Ureter (tissue), 1 donor: ENCODE results near the gene COL5A3. TPM values are rescaled to one million over a fixed set of nuclear protein-coding genes. Genes with fewer than 3 reads are reported as not detected.
A peak's percentile ranks its signal among the peaks of the same experiment; 100 is the strongest.
"Not testable (repeated sequence)": the region's sequence is repeated elsewhere in the genome, so short reads cannot be mapped to it uniquely, and the experiment has no call there.

Experiments used
- DNase-seq: peaks from one replicate; pipeline ENCODE4 v3.0.0-alpha.2; 2020; ENCODE audit warnings: low spot score
- total RNA-seq: library from RNA; stranded (reverse); gene quantifications from one replicate; pipeline ENCODE4 v1.2.4, GENCODE V29; 2023
- donor health status: DM: yes; HTN: yes; CAD: no.

Gene COL5A3
- total RNA-seq, 1 donor from 2014 or later: 12.4 TPM

GRCh38 chr19:9971166-9971897, 39.0 kb downstream of the COL5A3 start:
- no peak for DNase-seq

DNA sequence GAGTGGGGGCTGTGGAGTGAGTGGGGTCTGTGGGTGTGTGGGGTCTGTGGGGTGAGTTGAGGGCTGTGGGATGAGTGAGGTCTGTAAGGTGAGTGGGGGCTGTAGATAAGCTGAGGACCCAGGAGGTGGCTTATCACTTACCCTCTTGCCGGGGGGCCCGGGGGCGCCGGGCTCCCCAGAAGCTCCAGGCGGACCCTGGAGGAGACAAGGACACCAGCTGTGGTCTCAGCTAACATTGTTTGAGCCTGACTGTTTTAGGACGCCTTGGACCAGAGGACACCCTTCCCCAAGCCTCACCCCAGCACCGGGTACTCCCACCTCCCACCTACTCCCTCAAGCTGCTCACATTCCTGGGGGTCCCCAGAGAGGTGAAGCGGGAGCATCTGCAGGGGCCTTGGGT, 39.8 kb downstream of the COL5A3 start:
- no peak for DNase-seq

DNA sequence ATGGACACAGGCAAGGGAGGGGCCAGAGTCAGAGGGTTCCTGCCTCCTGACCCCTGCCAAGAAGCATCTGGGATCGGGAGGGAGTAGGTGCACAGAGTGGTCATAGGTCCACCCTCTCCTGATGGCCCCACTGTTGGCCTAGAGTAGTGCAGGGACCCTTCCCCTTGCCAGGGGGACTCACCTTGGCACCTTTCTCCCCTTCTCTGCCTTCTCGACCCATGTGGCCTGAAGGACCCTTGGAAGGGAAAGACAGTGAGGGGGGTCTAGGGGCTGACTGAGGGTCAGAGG, 40.7 kb downstream of the COL5A3 start:
- DNase-seq: no peak

- DNase-seq: no peak
These were observed 41.2 kb downstream of the COL5A3 start for GRCh38 chr19:9968820-9969687.

GRCh38 chr19:9967326-9967725, 43.0 kb downstream of the COL5A3 start:
- no peak for DNase-seq

GRCh38 chr19:9966448-9966847, 43.9 kb downstream of the COL5A3 start:
- no peak for DNase-seq

DNA sequence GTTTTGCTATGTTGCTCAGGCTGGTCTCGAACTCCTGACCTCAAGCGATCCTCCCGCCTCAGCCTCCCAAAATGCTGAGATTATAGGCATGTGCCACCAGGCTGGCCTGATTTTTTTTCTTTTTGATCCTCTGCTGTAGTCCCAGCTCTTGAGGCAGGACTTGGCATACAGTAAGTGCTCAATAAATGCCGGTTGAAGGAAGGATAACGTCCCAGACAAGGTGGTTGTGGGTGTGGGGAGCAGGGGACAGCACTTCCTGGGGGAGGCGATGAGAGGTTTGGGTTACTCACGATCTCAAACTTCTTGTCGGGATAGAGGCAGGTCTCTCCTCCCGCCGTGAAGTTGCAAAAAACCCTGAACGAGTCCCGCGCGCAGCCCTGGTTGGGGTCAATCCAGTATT, 44.3 kb downstream of the COL5A3 start:
- no peak for DNase-seq

- no peak for DNase-seq
These were observed 47.5 kb downstream of the COL5A3 start for GRCh38 chr19:9962623-9963290.

- DNase-seq: no peak
These were observed 49.2 kb downstream of the COL5A3 start for GRCh38 chr19:9961103-9961502.

GRCh38 chr19:9958379-9958821, 51.9 kb downstream of the COL5A3 start:
- no peak for DNase-seq

- DNase-seq: no peak
These were observed 53.3 kb downstream of the COL5A3 start for GRCh38 chr19:9956956-9957355.

DNA sequence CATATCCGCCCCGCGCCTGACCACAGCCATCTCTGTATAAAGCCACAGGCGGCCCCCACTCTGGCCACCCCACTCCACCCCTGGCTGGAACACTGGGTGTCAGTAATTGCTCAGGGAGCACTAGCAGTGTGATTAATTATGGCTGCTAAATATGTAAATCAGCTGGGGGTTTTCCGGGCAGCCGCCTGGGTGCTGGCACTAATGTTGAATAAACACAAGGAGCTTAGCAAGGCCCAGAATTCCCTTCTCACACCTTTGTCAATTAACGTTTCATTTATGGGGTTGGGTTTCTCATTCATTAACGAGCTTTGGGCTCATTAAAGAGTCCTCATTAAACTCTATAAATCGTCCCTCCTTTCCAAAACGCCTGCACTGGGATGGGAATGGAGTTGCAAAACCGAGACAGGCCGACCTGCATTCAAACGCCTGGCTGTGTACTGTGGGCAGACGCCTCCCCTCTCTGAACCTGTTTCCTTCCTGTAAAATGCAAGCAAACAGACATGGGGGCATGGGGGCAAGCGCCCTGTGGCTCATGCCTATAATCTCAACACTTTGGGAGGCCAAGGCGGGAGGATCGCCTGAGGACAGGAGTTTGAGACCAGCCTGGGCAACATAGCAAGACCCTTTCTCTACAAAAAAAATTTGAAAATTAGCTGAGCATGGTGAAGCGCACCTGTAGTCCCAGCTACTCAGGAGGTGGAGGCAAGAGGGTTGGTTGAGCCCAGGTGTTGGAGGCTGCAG, 56.3 kb downstream of the COL5A3 start:
- no peak for DNase-seq

GRCh38 chr19:9952276-9952675, 58.0 kb downstream of the COL5A3 start:
- DNase-seq: no peak

- DNase-seq: no peak
These were observed 62.9 kb downstream of the COL5A3 start for GRCh38 chr19:9947441-9947840.

- DNase-seq: not testable (repeated sequence)
These were observed 63.7 kb downstream of the COL5A3 start for GRCh38 chr19:9946528-9947125.

GRCh38 chr19:9945319-9945966, 64.9 kb downstream of the COL5A3 start:
- peak; percentile 87 for DNase-seq

- no peak for DNase-seq
These were observed 66.6 kb downstream of the COL5A3 start for GRCh38 chr19:9943744-9944143.

GRCh38 chr19:9941671-9942070, 68.6 kb downstream of the COL5A3 start:
- no peak for DNase-seq

DNA sequence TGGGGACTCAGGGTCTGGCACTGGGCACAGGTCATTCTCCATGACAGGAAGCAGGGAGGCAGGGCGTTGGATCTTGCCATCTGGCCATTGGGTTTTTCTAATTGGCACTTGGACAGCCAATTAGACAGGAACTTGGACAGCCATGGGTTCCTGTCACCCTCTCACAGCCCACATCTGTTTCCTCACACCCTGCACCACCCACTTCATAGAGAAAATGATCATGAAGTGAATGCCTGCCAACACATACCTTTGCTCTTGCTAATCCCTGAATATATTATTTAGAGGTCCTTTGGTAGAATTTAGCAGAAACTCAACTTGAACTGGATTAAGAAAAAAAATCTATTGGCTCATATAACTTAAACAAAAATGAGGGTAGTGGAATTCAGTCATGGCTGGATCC, 69.1 kb downstream of the COL5A3 start:
- no peak for DNase-seq

- no peak for DNase-seq
These were observed 69.5 kb downstream of the COL5A3 start for GRCh38 chr19:9940778-9941177.

DNA sequence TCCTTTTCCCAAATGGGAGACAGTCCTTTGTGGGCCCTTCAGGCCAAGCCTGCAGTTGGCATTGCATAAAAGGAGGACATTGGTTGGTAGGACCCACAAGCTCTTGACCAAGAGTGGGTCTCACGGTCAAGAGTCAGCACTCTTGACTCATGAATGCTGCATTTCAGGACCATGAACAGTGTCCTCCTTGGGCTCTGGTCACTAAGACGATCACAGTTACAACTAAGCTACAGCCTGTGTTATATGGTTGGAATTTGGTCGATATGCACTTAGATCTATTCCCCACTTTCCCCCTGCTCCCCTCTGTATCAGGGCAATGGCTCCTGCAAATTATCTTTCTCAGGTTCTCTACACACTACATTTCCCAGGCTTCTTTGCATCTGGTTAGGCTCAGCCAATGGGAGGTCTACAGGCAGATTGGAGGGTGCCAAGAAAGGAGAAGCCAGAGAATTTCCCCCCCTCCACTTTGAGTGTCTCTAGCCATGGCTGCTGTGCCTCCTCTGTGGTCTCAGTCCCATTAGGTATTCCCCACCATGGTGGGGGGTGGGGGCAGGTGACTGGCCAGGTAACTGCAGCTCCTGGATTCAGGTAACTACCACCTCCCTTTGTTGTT, 70.9 kb downstream of the COL5A3 start:
- no peak for DNase-seq
